Thoracic aorta (tissue), 2 donors: Measurements from ENCODE around the gene KIFAP3. TPM values are rescaled to one million over a fixed set of nuclear protein-coding genes. Genes with fewer than 3 reads are reported as not detected.

Experiments used
- ATAC-seq: fragments of 150-250 bp; one replicate; pipeline ENCODE4 v1.8.0; 2017; ENCODE audit warnings: low read depth; ENCODE audit not compliant: insufficient number of reproducible peaks, low FRiP score
- DNase-seq: peaks from one replicate; pipeline ENCODE4 v3.0.0-alpha.2; 2020; ENCODE audit warnings: low spot score
- H3K27ac ChIP-seq, 2 donors: fragments of 200-600 bp; sonication (generic); 1 replicate in 1 of 2; 2 replicates in 1 of 2; pipeline ENCODE4 v1.5.1; 2016; ENCODE audit warnings: mild to moderate bottlenecking in 2 of 2, moderate library complexity in 2 of 2
- H3K27me3 ChIP-seq: fragments of 200-600 bp; sonication (generic); replicated peaks from 2 replicates; pipeline ENCODE4 v1.6.0; 2016; ENCODE audit warnings: mild to moderate bottlenecking; ENCODE audit not compliant: insufficient read depth
- H3K36me3 ChIP-seq: fragments of 200-600 bp; sonication (generic); one replicate; pipeline ENCODE4 v1.5.1; 2016
- H3K4me1 ChIP-seq, 2 donors: fragments of 200-600 bp; sonication (generic); 1 replicate in 1 of 2; 2 replicates in 1 of 2; pipeline versions ENCODE4 v1.5.1 to v1.6.0; 2016; ENCODE audit warnings: low read depth in 2 of 2, mild to moderate bottlenecking in 1 of 2; ENCODE audit not compliant: control insufficient read depth in 1 of 2
- H3K4me3 ChIP-seq: fragments of 200-600 bp; sonication (generic); 2 replicates; pipeline ENCODE4 v1.5.1; 2016; ENCODE audit warnings: mild to moderate bottlenecking
- H3K9me3 ChIP-seq: fragments of 200-600 bp; sonication (generic); 2 replicates; pipeline ENCODE4 v1.5.1; 2016
- CTCF ChIP-seq: fragments of 200-600 bp; sonication (generic); IDR thresholded peaks from one replicate; pipeline ENCODE4 v1.5.1; 2019; ENCODE audit warnings: antibody characterized with exemption
- total RNA-seq, 2 donors: library from RNA; depleted of rRNA; stranded (reverse); fragments of >200 nt; gene quantifications; one replicate each; pipeline versions ENCODE4 v1.1.0 to v1.2.3, GENCODE V29; 2016

The KIFAP3 gene
- total RNA-seq, 2 donors from 2014 or later = 23.6 to 43.8 TPM

- H3K4me3 ChIP-seq = no peak overlapping the region
- DNase-seq (no peak), ATAC-seq (no peak)
- no peak overlapping the region for H3K27ac ChIP-seq
- peaks cover 19% of the 10 kb centered on the region for H3K36me3 ChIP-seq
- no peak for TF ChIP-seq CTCF
- H3K27me3 ChIP-seq = no peaks in the 10 kb centered on the region
- no peaks in the 10 kb centered on the region for H3K9me3 ChIP-seq
- H3K4me1 ChIP-seq = no peaks in the 10 kb centered on the region
These were observed 25.2 kb downstream of the KIFAP3 start for GRCh38 chr1:170049176-170049800.

- DNase-seq = no peak
- Histone ChIP-seq H3K4me3 (no peak overlapping the region), H3K9me3 (no peaks in the 10 kb centered on the region), H3K27ac (no peak overlapping the region), H3K4me1 (no peaks in the 10 kb centered on the region), H3K36me3 (peaks cover 19% of the 10 kb centered on the region), H3K27me3 (no peaks in the 10 kb centered on the region)
- no peak for ATAC-seq
- no peak for TF ChIP-seq CTCF
These were observed 26.0 kb downstream of the KIFAP3 start for GRCh38 chr1:170048515-170048914.

- Histone ChIP-seq H3K27ac (no peak overlapping the region), H3K27me3 (no peaks in the 10 kb centered on the region), H3K9me3 (no peaks in the 10 kb centered on the region), H3K36me3 (peaks cover 10% of the 10 kb centered on the region), H3K4me3 (no peak overlapping the region), H3K4me1 (no peaks in the 10 kb centered on the region)
- DNase-seq (no peak), ATAC-seq (no peak)
- no peak for TF ChIP-seq CTCF
These were observed 30.3 kb downstream of the KIFAP3 start for GRCh38 chr1:170044187-170044586.

GRCh38 chr1:170041423-170042192, 32.9 kb downstream of the KIFAP3 start:
- Histone ChIP-seq H3K9me3 (no peaks in the 10 kb centered on the region), H3K27me3 (no peaks in the 10 kb centered on the region), H3K36me3 (peaks cover 8% of the 10 kb centered on the region), H3K4me3 (no peak overlapping the region), H3K4me1 (no peaks in the 10 kb centered on the region), H3K27ac (no peak overlapping the region)
- ATAC-seq = no peak
- no peak for TF ChIP-seq CTCF
- no peak for DNase-seq

- peaks cover 0 to 6% of the 10 kb centered on the region in 2 donors for H3K4me1 ChIP-seq
- H3K27ac ChIP-seq = no peak overlapping the region
- no peak for TF ChIP-seq CTCF
- ATAC-seq (no peak), DNase-seq (no peak)
- H3K27me3 ChIP-seq = no peaks in the 10 kb centered on the region
- H3K4me3 ChIP-seq = no peak overlapping the region
- H3K36me3 ChIP-seq = peaks cover 4% of the 10 kb centered on the region
- H3K9me3 ChIP-seq = peaks cover 8% of the 10 kb centered on the region
These were observed 41.8 kb downstream of the KIFAP3 start for GRCh38 chr1:170032531-170033280.
